Measurements from ENCODE around the gene ZDHHC7.
A peak's percentile ranks its signal among the peaks of the same experiment; 100 is the strongest.

ZDHHC7 gene

DNA sequence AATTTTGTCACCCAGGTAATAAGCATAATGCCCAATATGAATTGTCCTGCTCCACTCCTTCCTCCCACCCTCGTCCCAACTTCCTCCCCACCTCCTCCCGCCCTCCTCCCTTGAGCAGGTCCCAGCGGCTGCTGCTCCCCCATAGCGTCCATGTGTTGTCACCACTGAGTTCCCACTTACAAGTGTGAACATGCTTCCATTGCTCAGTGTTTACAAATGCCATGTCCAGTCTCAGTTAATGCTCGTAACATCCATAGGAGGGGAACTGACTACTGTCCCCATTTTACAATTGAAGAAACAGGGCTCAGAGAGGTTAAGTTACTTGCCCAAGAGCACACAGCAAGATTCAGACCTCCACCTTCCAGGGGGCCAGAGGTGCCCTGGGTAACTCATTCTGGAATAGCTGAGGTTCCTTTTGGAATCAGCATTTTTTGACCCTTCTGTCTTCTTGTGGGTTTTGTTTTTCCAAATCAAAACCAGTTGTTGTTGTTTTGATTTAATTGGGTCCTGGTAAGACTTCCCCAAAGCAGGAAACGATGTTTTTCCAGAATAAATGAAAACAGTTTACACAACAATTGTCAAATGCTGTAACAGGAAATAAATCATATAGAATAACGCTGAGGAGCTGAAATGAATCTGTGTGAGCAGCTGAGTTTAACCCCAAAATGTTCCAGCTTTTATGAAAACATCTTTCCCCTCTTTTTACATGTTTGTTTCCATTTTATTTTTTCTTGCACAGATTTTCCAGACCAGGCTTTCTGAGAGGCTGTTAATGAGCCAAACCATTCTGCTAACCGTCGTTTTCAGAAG, 73.9 kb downstream of the ZDHHC7 start:
- no peaks in the 10 kb centered on the region for H3K9me3 ChIP-seq (ENCODE audit: control insufficient read depth, insufficient read depth, low read depth, low read length)
- no peaks in the 10 kb centered on the region for H3K36me3 ChIP-seq (ENCODE audit: control insufficient read depth in 2 of 2, insufficient read depth in 1 of 2, low read length in 2 of 2)
- H3K27ac ChIP-seq (ENCODE audit: extremely low read depth, low read depth, low read length): no peak overlapping the region
- H3K4me3 ChIP-seq (ENCODE audit: low read depth, low read length): no peak overlapping the region
- POLR2A ChIA-PET: no interaction called here
- H3K4me1 ChIP-seq (ENCODE audit: control insufficient read depth, insufficient read depth, low read length): no peaks in the 10 kb centered on the region
- CTCF ChIA-PET: interaction anchor here (1.0 to 1.5 kb wide), 2 partner anchors 11 to 151 kb away, joined by 3 to 4 read pairs; no protein-coding TSS in a partner anchor
- no peak for TF ChIP-seq GLIS2 (tag by site-specific recombination; IDR thresholded peaks at IDR 0.05)
- no peak for TF ChIP-seq KLF9 (tag by site-specific recombination; IDR thresholded peaks at IDR 0.05; ENCODE audit: low read depth)
- no peak for TF ChIP-seq SP3 (tag by site-specific recombination; IDR thresholded peaks at IDR 0.05)
- peak; percentile 71; the same call in 1 of the 2 replicates for TF ChIP-seq ZNF768 (tag by site-specific recombination; IDR thresholded peaks at IDR 0.05)

DNA sequence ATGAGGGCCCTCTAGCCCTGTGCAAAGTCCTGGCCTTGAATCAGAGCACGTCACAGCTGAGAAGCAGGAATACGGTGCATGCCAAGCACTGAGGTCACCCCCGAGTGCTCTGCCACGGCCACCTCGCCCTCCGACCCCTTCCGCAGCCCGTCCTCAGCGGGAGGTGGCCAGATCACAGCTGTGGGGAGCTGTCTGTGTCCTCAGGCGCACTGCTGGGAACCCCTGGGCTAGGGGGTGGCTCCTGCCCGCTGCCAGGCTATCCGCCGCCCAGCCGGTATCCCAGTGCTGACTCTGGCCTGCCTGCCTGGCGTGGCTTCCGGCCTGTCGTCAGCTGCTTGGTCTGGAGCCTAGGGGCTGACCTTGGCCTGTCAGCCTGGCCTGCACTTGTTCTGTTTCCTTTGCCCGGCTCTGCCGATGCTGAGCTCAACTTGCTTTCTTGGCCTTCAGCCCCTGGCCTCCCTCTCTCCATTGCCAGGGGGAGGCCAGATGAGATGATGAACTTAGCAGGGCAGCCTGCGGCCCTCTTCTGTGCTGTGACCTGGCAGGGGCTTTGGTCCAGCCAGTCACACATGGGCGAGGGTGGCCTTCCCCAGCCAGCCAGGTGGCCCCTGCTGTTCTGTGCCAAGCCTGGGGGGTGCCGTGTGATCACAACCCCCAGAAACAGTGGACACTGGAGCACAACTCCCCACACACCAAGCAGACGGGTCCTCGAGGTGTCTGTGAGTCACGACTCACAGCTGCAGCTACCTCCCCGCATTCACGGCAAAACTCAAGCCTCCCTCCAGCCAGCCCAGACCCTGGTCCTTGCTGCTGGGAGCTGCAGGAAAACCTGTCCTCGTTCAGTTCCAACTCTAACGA, 77.3 kb downstream of the ZDHHC7 start:
- POLR2A ChIA-PET: no interaction called here

DNA sequence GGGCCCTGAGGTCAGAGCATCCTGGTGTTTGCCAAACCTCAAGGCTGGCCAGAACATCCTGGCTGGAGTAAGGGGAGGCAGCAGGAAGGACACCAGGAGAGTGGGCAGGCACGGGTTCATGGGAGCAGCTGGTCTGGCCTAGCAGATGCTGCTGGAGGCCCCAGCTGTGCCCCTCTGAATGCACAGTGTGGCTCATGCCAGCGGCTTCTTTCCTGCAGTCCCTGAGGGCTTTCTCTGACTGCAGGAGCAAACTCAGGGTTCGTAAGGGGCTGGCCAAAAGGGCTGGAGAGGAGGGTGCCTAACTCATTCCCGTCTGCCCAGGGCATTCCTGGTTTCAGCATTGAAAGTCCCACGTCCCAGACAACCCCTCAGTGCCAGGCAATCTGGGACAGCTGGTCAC, 78.7 kb downstream of the ZDHHC7 start:
- POLR2A ChIA-PET: no interaction called here
- CTCF ChIA-PET: interaction anchor here (1.6 to 2.8 kb wide), 2 partner anchors 8 to 179 kb away, joined by 7 to 15 read pairs; no protein-coding TSS in a partner anchor
- no peak for TF ChIP-seq ZNF354C (tag by site-specific recombination; IDR thresholded peaks at IDR 0.05; ENCODE audit: borderline replicate concordance, low read depth)
- no peak for TF ChIP-seq ZNF114 (tag by site-specific recombination; IDR thresholded peaks at IDR 0.05)
- TF ChIP-seq, protein P1, sequence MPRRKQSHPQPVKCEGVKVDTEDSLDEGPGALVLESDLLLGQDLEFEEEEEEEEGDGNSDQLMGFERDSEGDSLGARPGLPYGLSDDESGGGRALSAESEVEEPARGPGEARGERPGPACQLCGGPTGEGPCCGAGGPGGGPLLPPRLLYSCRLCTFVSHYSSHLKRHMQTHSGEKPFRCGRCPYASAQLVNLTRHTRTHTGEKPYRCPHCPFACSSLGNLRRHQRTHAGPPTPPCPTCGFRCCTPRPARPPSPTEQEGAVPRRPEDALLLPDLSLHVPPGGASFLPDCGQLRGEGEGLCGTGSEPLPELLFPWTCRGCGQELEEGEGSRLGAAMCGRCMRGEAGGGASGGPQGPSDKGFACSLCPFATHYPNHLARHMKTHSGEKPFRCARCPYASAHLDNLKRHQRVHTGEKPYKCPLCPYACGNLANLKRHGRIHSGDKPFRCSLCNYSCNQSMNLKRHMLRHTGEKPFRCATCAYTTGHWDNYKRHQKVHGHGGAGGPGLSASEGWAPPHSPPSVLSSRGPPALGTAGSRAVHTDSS (tag by site-specific recombination; IDR thresholded peaks at IDR 0.05): no peak
- no peak overlapping the region for H3K4me3 ChIP-seq (ENCODE audit: low read depth, low read length)
- H3K9me3 ChIP-seq (ENCODE audit: control insufficient read depth, insufficient read depth, low read depth, low read length): no peaks in the 10 kb centered on the region
- H3K4me1 ChIP-seq (ENCODE audit: control insufficient read depth, insufficient read depth, low read length): no peaks in the 10 kb centered on the region; the same call in 1 of the 2 replicates
- H3K36me3 ChIP-seq (ENCODE audit: control insufficient read depth in 2 of 2, insufficient read depth in 1 of 2, low read length in 2 of 2): no peaks in the 10 kb centered on the region
- no peak overlapping the region for H3K27ac ChIP-seq (ENCODE audit: extremely low read depth, low read depth, low read length)

More for the DNA sequence above, 77.3 kb downstream of the ZDHHC7 start:
- CTCF ChIA-PET: interaction anchor here (0.6 to 2.8 kb wide), 3 partner anchors 9 to 207 kb away, joined by 3 to 15 read pairs (median 7); no protein-coding TSS in a partner anchor
- H3K4me1 ChIP-seq (ENCODE audit: control insufficient read depth, insufficient read depth, low read length): no peaks in the 10 kb centered on the region; the same call in 1 of the 2 replicates
- no peak overlapping the region for H3K27ac ChIP-seq (ENCODE audit: extremely low read depth, low read depth, low read length)
- H3K9me3 ChIP-seq (ENCODE audit: control insufficient read depth, insufficient read depth, low read depth, low read length): no peaks in the 10 kb centered on the region
- H3K4me3 ChIP-seq (ENCODE audit: low read depth, low read length): no peak overlapping the region
- no peak for TF ChIP-seq ZNF776 (tag by site-specific recombination; IDR thresholded peaks at IDR 0.05; ENCODE audit: borderline replicate concordance)
- TF ChIP-seq KLF9 (tag by site-specific recombination; IDR thresholded peaks at IDR 0.05; ENCODE audit: low read depth): no peak
- TF ChIP-seq ZNF138 (tag by site-specific recombination; IDR thresholded peaks at IDR 0.05; ENCODE audit: borderline replicate concordance): no peak
- no peak for TF ChIP-seq WT1 (tag by site-specific recombination; IDR thresholded peaks at IDR 0.05)
- no peak for TF ChIP-seq ZNF670 (tag by site-specific recombination; IDR thresholded peaks at IDR 0.05; ENCODE audit: low read depth)
- H3K36me3 ChIP-seq (ENCODE audit: control insufficient read depth in 2 of 2, insufficient read depth in 1 of 2, low read length in 2 of 2): no peaks in the 10 kb centered on the region

DNA sequence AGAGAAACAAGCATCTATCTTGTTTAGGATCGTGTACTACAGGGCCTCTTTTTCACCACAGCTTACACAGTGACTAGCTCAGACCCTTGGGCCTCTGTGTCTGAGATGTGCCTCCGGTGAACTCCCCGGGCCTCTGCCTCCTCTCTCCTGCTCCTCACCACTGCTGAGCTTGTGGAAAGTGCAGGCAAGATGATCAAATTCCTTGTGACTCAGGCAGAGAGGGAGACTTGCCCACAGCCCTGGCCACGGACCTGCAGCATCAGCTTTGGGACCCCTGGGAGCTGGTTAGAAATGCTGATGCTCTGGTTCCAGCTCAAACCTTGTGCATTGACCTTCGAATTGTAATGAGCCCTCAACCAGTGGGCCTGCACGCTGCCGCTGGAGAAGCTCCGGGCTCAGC, 79.8 kb downstream of the ZDHHC7 start:
- no peak overlapping the region for H3K27ac ChIP-seq (ENCODE audit: extremely low read depth, low read depth, low read length)
- H3K4me3 ChIP-seq (ENCODE audit: low read depth, low read length): no peak overlapping the region
- ChIA-PET POLR2A (no interaction called here), CTCF (interaction anchor here (0.7 to 2.8 kb wide), 6 partner anchors 21 to 178 kb away, joined by 3 to 15 read pairs (median 4); no protein-coding TSS in a partner anchor)
- H3K36me3 ChIP-seq (ENCODE audit: control insufficient read depth in 2 of 2, insufficient read depth in 1 of 2, low read length in 2 of 2): no peaks in the 10 kb centered on the region
- H3K9me3 ChIP-seq (ENCODE audit: control insufficient read depth, insufficient read depth, low read depth, low read length): no peaks in the 10 kb centered on the region
- no peaks in the 10 kb centered on the region; the same call in 1 of the 2 replicates for H3K4me1 ChIP-seq (ENCODE audit: control insufficient read depth, insufficient read depth, low read length)
- TF ChIP-seq HOXA7 (CRISPR knock-in tag; IDR thresholded peaks at IDR 0.05; ENCODE audit: borderline replicate concordance) (no peak), ZNF16 (tag by site-specific recombination; IDR thresholded peaks at IDR 0.05; ENCODE audit: low read depth) (no peak), ZNF140 (tag by site-specific recombination; IDR thresholded peaks at IDR 0.05) (no peak), ZNF621 (tag by site-specific recombination; IDR thresholded peaks at IDR 0.05) (no peak), ZNF138 (tag by site-specific recombination; IDR thresholded peaks at IDR 0.05; ENCODE audit: borderline replicate concordance) (no peak), ZNF146 (tag by site-specific recombination; IDR thresholded peaks at IDR 0.05) (no peak), ZNF521 (tag by site-specific recombination; IDR thresholded peaks at IDR 0.05) (no peak), ZNF571 (tag by site-specific recombination; IDR thresholded peaks at IDR 0.05) (no peak), ZNF664 (tag by site-specific recombination; IDR thresholded peaks at IDR 0.05) (no peak)
- TF ChIP-seq, protein P2, sequence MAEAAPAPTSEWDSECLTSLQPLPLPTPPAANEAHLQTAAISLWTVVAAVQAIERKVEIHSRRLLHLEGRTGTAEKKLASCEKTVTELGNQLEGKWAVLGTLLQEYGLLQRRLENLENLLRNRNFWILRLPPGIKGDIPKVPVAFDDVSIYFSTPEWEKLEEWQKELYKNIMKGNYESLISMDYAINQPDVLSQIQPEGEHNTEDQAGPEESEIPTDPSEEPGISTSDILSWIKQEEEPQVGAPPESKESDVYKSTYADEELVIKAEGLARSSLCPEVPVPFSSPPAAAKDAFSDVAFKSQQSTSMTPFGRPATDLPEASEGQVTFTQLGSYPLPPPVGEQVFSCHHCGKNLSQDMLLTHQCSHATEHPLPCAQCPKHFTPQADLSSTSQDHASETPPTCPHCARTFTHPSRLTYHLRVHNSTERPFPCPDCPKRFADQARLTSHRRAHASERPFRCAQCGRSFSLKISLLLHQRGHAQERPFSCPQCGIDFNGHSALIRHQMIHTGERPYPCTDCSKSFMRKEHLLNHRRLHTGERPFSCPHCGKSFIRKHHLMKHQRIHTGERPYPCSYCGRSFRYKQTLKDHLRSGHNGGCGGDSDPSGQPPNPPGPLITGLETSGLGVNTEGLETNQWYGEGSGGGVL (tag by site-specific recombination; IDR thresholded peaks at IDR 0.05): no peak
- TF ChIP-seq, protein P3, sequence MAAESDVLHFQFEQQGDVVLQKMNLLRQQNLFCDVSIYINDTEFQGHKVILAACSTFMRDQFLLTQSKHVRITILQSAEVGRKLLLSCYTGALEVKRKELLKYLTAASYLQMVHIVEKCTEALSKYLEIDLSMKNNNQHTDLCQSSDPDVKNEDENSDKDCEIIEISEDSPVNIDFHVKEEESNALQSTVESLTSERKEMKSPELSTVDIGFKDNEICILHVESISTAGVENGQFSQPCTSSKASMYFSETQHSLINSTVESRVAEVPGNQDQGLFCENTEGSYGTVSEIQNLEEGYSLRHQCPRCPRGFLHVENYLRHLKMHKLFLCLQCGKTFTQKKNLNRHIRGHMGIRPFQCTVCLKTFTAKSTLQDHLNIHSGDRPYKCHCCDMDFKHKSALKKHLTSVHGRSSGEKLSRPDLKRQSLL (tag by site-specific recombination; IDR thresholded peaks at IDR 0.05): no peak

All from HEK293 (cell line).